Panc1 (cell line): ENCODE results near the gene NT5C2. TPM values are rescaled to one million over a fixed set of nuclear protein-coding genes. Genes with fewer than 3 reads are reported as not detected.

ENCODE experiments used
- ATAC-seq: fragments of 200-7000 bp; cut with Tn5 transposase; 2 replicates; pipeline ENCODE4 v1.9.1; 2020; ENCODE audit warnings: mild to moderate bottlenecking, moderate library complexity
- BruUV-seq: library from RNA; stranded (reverse); fragments of 400-500 nt; replicated peaks from 2 replicates; lab custom pipeline; 2021; lab: Mats Ljungman, UMichigan
- CTCF ChIA-PET: fragments of 300-600 bp; sonication (Branson Sonifier 250); formaldehyde crosslinking; loops from one replicate; lab custom pipeline; 2022; ENCODE audit warnings: antibody characterized with exemption; lab: Charles Lee
- POLR2A ChIA-PET: fragments of 300-600 bp; sonication (Branson Sonifier 250); formaldehyde crosslinking; loops from one replicate; lab custom pipeline; 2022; ENCODE audit warnings: antibody characterized with exemption; lab: Charles Lee
- DNase-seq: peaks from one replicate; pipeline ENCODE4 v3.0.0-alpha.2; 2010; ENCODE audit warnings: low read depth, low spot score
- H3K27ac ChIP-seq: 2 replicates; pipeline ENCODE4 v1.5.1; 2011; ENCODE audit warnings: mild to moderate bottlenecking, low read length, inconsistent platforms
- H3K27me3 ChIP-seq: fragments of 200-500 bp; sonication (Bioruptor generic); 2 replicates; pipeline ENCODE4 v1.6.0; 2014; ENCODE audit warnings: low read length, inconsistent platforms; ENCODE audit not compliant: control insufficient read depth, insufficient read depth
- H3K36me3 ChIP-seq: fragments of 200-500 bp; sonication (Bioruptor generic); 2 replicates; pipeline ENCODE4 v1.5.1; 2014; ENCODE audit warnings: inconsistent platforms, mild to moderate bottlenecking, low read length, moderate library complexity; ENCODE audit not compliant: control insufficient read depth, insufficient read depth
- H3K4me1 ChIP-seq: 2 replicates; pipeline ENCODE4 v1.5.1; 2011; ENCODE audit warnings: inconsistent platforms, mild to moderate bottlenecking, low read length, moderate library complexity; ENCODE audit not compliant: control insufficient read depth, insufficient read depth
- H3K4me3 ChIP-seq, 2 experiments: 2 replicates each; pipeline ENCODE4 v1.5.1; 2011 to 2012; ENCODE audit warnings: low read depth in 2 of 2, low read length in 2 of 2, mild to moderate bottlenecking in 2 of 2, inconsistent platforms in 1 of 2, moderate library complexity in 1 of 2
- H3K9me3 ChIP-seq: fragments of 200-500 bp; sonication (Bioruptor generic); 2 replicates; pipeline ENCODE4 v1.5.1; 2014; ENCODE audit warnings: low read depth, mild to moderate bottlenecking, inconsistent platforms, low read length, moderate library complexity; ENCODE audit not compliant: control insufficient read depth, insufficient read depth
- CTCF ChIP-seq: fragments of 450-650 bp; IDR thresholded peaks from 2 replicates; pipeline ENCODE4 v1.5.1; 2017; ENCODE audit warnings: mild to moderate bottlenecking
- POLR2AphosphoS5 ChIP-seq: IDR thresholded peaks from 2 replicates; pipeline ENCODE4 v1.6.1; 2012; ENCODE audit warnings: mild to moderate bottlenecking, low read depth, low read length, moderate library complexity
- REST ChIP-seq, 2 experiments: IDR thresholded peaks; 2 replicates each; pipeline ENCODE4 v1.6.1; 2011 to 2012; ENCODE audit warnings: low read depth in 2 of 2, control low read depth in 1 of 2, low read length in 1 of 2, mild to moderate bottlenecking in 1 of 2, moderate library complexity in 1 of 2; ENCODE audit not compliant: insufficient read depth in 1 of 2
- SIN3A ChIP-seq: IDR thresholded peaks from 2 replicates; pipeline ENCODE4 v1.6.1; 2012; ENCODE audit warnings: low read depth, mild to moderate bottlenecking, low read length, moderate library complexity, borderline replicate concordance; ENCODE audit not compliant: insufficient read depth
- TCF7L2 ChIP-seq: IDR thresholded peaks from 2 replicates; pipeline ENCODE4 v1.6.1; 2011; ENCODE audit warnings: mild to moderate bottlenecking, low read depth, low read length, inconsistent platforms
- in situ Hi-C: cut with HindIII; loops from 2 replicates; pipeline ENCODE4 v1.10.0; 2016; ENCODE audit warnings: low sequenced_read_pairs, low pct_unique_long_range_greater_than_20kb
- intact Hi-C: fragments of 100-400 bp; cut with micrococcal nuclease; formaldehyde crosslinking; loops from one replicate; pipeline ENCODE4 v1.10.0; 2022; ENCODE audit not compliant: unreplicated experiment
- total RNA-seq: library from RNA; stranded (reverse); gene quantifications from one replicate; pipeline ENCODE4 v1.2.1, GENCODE V29; 2021; ENCODE audit not compliant: unreplicated experiment

Gene NT5C2
- total RNA-seq, 1 experiment from 2014 or later, result 150 TPM

GRCh38 chr10:103110407-103110806 is 82.7 kb downstream of the NT5C2 start:
- CTCF ChIA-PET, result no interaction called here
- no TSS peak for BruUV-seq
- no peak overlapping the region for H3K27ac ChIP-seq
- no peak overlapping the region for H3K4me3 ChIP-seq
- H3K36me3 ChIP-seq, result peaks cover 10% of the 10 kb centered on the region; the same call in 1 of the 2 replicates
- in situ Hi-C loops, result no loop called here
- POLR2A ChIA-PET, result no interaction called here
- peaks cover 17% of the 10 kb centered on the region for H3K4me1 ChIP-seq
- TF ChIP-seq SIN3A, result no peak
- TF ChIP-seq CTCF, result no peak
- no peak for TF ChIP-seq TCF7L2
- TF ChIP-seq REST (IDR thresholded peaks at IDR 0.05; ENCODE audit: insufficient read depth in 1 of 2, low read depth in 2 of 2, low read length in 1 of 2), result no peak
- no peak for TF ChIP-seq POLR2AphosphoS5
- intact Hi-C loops, result loop anchor here (10.0 kb wide), 1 partner anchor 134 kb away; the partner anchor contains the start of gene RPEL1
- no peaks in the 10 kb centered on the region for H3K9me3 ChIP-seq
- no peaks in the 10 kb centered on the region for H3K27me3 ChIP-seq
- DNase-seq (no peak), ATAC-seq (no peak)

- peaks cover 16% of the 10 kb centered on the region for H3K36me3 ChIP-seq
- H3K27ac ChIP-seq, result no peak overlapping the region
- intact Hi-C loops (loop anchor here (10.0 kb wide), 1 partner anchor 135 kb away; the partner anchor contains the start of gene RPEL1), in situ Hi-C loops (loop anchor here (5.0 kb wide), 1 partner anchor 32 kb away; no protein-coding TSS in a partner anchor)
- ChIA-PET CTCF (no interaction called here), POLR2A (interaction anchor here (0.6 kb wide), 1 partner anchor 129 kb away, joined by 13 read pairs; no protein-coding TSS in a partner anchor)
- BruUV-seq, result no TSS peak
- H3K27me3 ChIP-seq, result no peaks in the 10 kb centered on the region
- no peak overlapping the region for H3K4me3 ChIP-seq
- no peak for ATAC-seq
- H3K9me3 ChIP-seq, result no peaks in the 10 kb centered on the region
- DNase-seq, result no peak
- peaks cover 17% of the 10 kb centered on the region for H3K4me1 ChIP-seq
- TF ChIP-seq TCF7L2, result no peak
- TF ChIP-seq SIN3A, result no peak
Observed at GRCh38 chr10:103109821-103110220, 83.3 kb downstream of the NT5C2 start.

GRCh38 chr10:103106539-103106938 is 86.5 kb downstream of the NT5C2 start:
- BruUV-seq, result no TSS peak
- H3K4me3 ChIP-seq, result no peak overlapping the region
- intact Hi-C loops, result no loop called here
- H3K4me1 ChIP-seq, result peaks cover 6% of the 10 kb centered on the region
- no peak for ATAC-seq
- in situ Hi-C loops, result loop anchor here (5.0 kb wide), 1 partner anchor 36 kb away; no protein-coding TSS in a partner anchor
- TF ChIP-seq CTCF (no peak), POLR2AphosphoS5 (no peak), SIN3A (no peak), REST (IDR thresholded peaks at IDR 0.05; ENCODE audit: insufficient read depth in 1 of 2, low read depth in 2 of 2, low read length in 1 of 2) (no peak), TCF7L2 (no peak)
- no peaks in the 10 kb centered on the region for H3K9me3 ChIP-seq
- no peak overlapping the region for H3K27ac ChIP-seq
- DNase-seq, result no peak
- ChIA-PET CTCF (no interaction called here), POLR2A (interaction anchor here (0.5 kb wide), 1 partner anchor 18 kb away, joined by 4 read pairs; no protein-coding TSS in a partner anchor)
- H3K27me3 ChIP-seq, result no peaks in the 10 kb centered on the region
- H3K36me3 ChIP-seq, result peaks cover 31% of the 10 kb centered on the region
